WTC11 (cell line): ENCODE results near the gene CSTA. TPM values are rescaled to one million over a fixed set of nuclear protein-coding genes. Genes with fewer than 3 reads are reported as not detected.

Experiments used
- ATAC-seq: fragments of 200-7000 bp; cut with Tn5 transposase; 2 replicates; pipeline ENCODE4 v1.10.0; 2021; ENCODE audit warnings: mild to moderate bottlenecking, moderate library complexity
- CTCF ChIA-PET: fragments of 300-600 bp; sonication (Branson Sonifier 250); formaldehyde crosslinking; loops from one replicate; lab custom pipeline; 2021; ENCODE audit warnings: antibody characterized with exemption; lab: Charles Lee
- POLR2A ChIA-PET: fragments of 350-600 bp; sonication (Branson Sonifier 250); formaldehyde crosslinking; loops from one replicate; lab custom pipeline; 2021; ENCODE audit warnings: antibody characterized with exemption; lab: Charles Lee
- DNase-seq: peaks from one replicate; pipeline ENCODE4 v3.0.0; 2021; ENCODE audit warnings: low spot score
- H3K27ac Mint-ChIP-seq: 2 replicates; pipeline ENCODE4 v1.8.0; 2021; ENCODE audit warnings: mixed read lengths
- H3K27me3 Mint-ChIP-seq: 2 replicates; pipeline ENCODE4 v1.8.0; 2021; ENCODE audit warnings: low read depth, mild to moderate bottlenecking, moderate library complexity, mixed read lengths
- H3K36me3 Mint-ChIP-seq: 2 replicates; pipeline ENCODE4 v1.8.0; 2021; ENCODE audit warnings: mixed read lengths
- H3K4me1 Mint-ChIP-seq: 2 replicates; pipeline ENCODE4 v1.8.0; 2022; ENCODE audit warnings: mixed read lengths
- H3K4me3 Mint-ChIP-seq: 2 replicates; pipeline ENCODE4 v1.8.0; 2021; ENCODE audit warnings: mild to moderate bottlenecking, moderate library complexity, mixed read lengths
- H3K9me3 Mint-ChIP-seq: 2 replicates; pipeline ENCODE4 v1.8.0; 2021; ENCODE audit warnings: mixed read lengths
- ELF4 ChIP-seq: sonication (generic); formaldehyde crosslinking; IDR thresholded peaks from 2 replicates; pipeline ENCODE4 v1.8.1; 2022; ENCODE audit warnings: low read depth, mild to moderate bottlenecking, moderate library complexity, missing genetic modification reagents
- FOXJ3 ChIP-seq: sonication (generic); formaldehyde crosslinking; IDR thresholded peaks from 2 replicates; pipeline ENCODE4 v1.9.0; 2021; ENCODE audit warnings: missing genetic modification reagents, mild to moderate bottlenecking, borderline replicate concordance
- GTF2I ChIP-seq: fragments of 250-450 bp; sonication (Bioruptor Pico); conservative IDR thresholded peaks from 2 replicates; pipeline ENCODE4 v1.4.0; 2021; ENCODE audit warnings: mild to moderate bottlenecking
- JAZF1 ChIP-seq: fragments of 250-450 bp; sonication (Bioruptor Pico); IDR thresholded peaks from 2 replicates; pipeline ENCODE4 v1.9.0; 2021; ENCODE audit warnings: moderate library complexity, mild to moderate bottlenecking, inconsistent platforms
- JUN ChIP-seq: sonication (generic); formaldehyde crosslinking; IDR thresholded peaks from 2 replicates; pipeline ENCODE4 v1.8.0; 2023; ENCODE audit warnings: mild to moderate bottlenecking, missing genetic modification reagents
- MXD4 ChIP-seq: fragments of 250-450 bp; sonication (Bioruptor Pico); IDR thresholded peaks from 2 replicates; pipeline ENCODE4 v1.8.0; 2021; ENCODE audit warnings: mild to moderate bottlenecking, moderate library complexity, borderline replicate concordance
- NFATC4 ChIP-seq: fragments of 250-450 bp; sonication (Bioruptor Pico); IDR thresholded peaks from 2 replicates; pipeline ENCODE4 v1.9.0; 2021; ENCODE audit warnings: mild to moderate bottlenecking
- NR1H2 ChIP-seq: sonication (generic); formaldehyde crosslinking; IDR thresholded peaks from 2 replicates; pipeline ENCODE4 v1.9.0; 2021; ENCODE audit warnings: mild to moderate bottlenecking, moderate library complexity, missing genetic modification reagents
- NR3C1 ChIP-seq: sonication (generic); formaldehyde crosslinking; conservative IDR thresholded peaks from 2 replicates; pipeline ENCODE4 v1.8.1; 2023; ENCODE audit warnings: low read depth, mild to moderate bottlenecking, missing genetic modification reagents
- RORB ChIP-seq: fragments of 250-450 bp; sonication (Bioruptor Pico); IDR thresholded peaks from 2 replicates; pipeline ENCODE4 v1.9.0; 2021; ENCODE audit warnings: mild to moderate bottlenecking
- SMAD4 ChIP-seq: sonication (generic); formaldehyde crosslinking; IDR thresholded peaks from 2 replicates; pipeline ENCODE4 v1.8.0; 2022; ENCODE audit warnings: mild to moderate bottlenecking, missing genetic modification reagents
- SP1 ChIP-seq: sonication (generic); formaldehyde crosslinking; conservative IDR thresholded peaks from 2 replicates; pipeline ENCODE4 v1.8.1; 2022; ENCODE audit warnings: missing genetic modification reagents
- TEAD4 ChIP-seq: sonication (generic); formaldehyde crosslinking; IDR thresholded peaks from 2 replicates; pipeline ENCODE4 v1.8.0; 2022; ENCODE audit warnings: mild to moderate bottlenecking, missing genetic modification reagents
- ZNF416 ChIP-seq: fragments of 250-450 bp; sonication (Bioruptor Pico); IDR thresholded peaks from 2 replicates; pipeline ENCODE4 v1.9.0; 2021; ENCODE audit warnings: mild to moderate bottlenecking, inconsistent platforms
- total RNA-seq: library from RNA; stranded (reverse); gene quantifications from 3 replicates; pipeline ENCODE4 v1.2.3, GENCODE V29; 2021
- TF ChIP-seq, protein P1 (sequence below): sonication (generic); formaldehyde crosslinking; IDR thresholded peaks from 2 replicates; pipeline ENCODE4 v1.8.0; 2022; ENCODE audit warnings: missing genetic modification reagents
- TF ChIP-seq, protein P2 (sequence below): fragments of 200-600 bp; IDR thresholded peaks from 2 replicates; pipeline ENCODE4 v1.8.0; 2022; ENCODE audit warnings: antibody characterized with exemption
- TF ChIP-seq, protein P3 (sequence below): fragments of 250-450 bp; sonication (Bioruptor Pico); conservative IDR thresholded peaks from 2 replicates; pipeline ENCODE4 v1.9.0; 2021; ENCODE audit warnings: mild to moderate bottlenecking

CSTA gene
- total RNA-seq, 1 experiment from 2014 or later: not detected

DNA sequence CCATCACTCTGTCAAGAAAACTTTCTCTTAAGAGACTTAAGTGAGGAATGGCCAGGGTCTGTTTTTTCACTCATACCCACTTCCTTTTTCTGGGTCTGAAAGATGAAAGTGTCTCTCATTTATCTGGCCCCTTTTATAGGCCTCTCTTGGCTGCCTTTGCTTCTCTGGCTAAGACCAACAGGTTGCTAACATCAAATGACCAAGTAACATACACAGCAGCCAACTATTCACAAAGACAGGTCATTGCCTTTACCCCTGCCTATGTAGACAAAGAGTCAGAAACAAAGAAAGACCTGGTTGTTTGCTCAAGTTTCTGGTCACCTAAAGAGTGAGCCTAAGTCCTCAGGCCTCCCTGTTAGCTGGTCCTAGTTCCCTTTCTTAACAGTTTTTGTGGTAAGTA is 24.0 kb upstream of the CSTA start:
- Mint-ChIP-seq H3K4me1 (no peaks in the 10 kb centered on the region), H3K9me3 (0 out of 2 replicates have a peak, but pooled peaks cover 3% of the 10 kb centered on the region), H3K27ac (no peak overlapping the region), H3K27me3 (no peaks in the 10 kb centered on the region), H3K36me3 (no peaks in the 10 kb centered on the region), H3K4me3 (no peak overlapping the region)
- TF ChIP-seq ZNF416 (CRISPR knock-in tag) (no peak), RORB (no peak), MXD4 (CRISPR knock-in tag) (no peak), FOXJ3 (CRISPR knock-in tag) (no peak), NR3C1 (CRISPR knock-in tag) (no peak), JAZF1 (no peak), SP1 (CRISPR knock-in tag) (no peak), NFATC4 (CRISPR knock-in tag) (no peak), JUN (CRISPR knock-in tag) (no peak)
- TF ChIP-seq, protein P1, sequence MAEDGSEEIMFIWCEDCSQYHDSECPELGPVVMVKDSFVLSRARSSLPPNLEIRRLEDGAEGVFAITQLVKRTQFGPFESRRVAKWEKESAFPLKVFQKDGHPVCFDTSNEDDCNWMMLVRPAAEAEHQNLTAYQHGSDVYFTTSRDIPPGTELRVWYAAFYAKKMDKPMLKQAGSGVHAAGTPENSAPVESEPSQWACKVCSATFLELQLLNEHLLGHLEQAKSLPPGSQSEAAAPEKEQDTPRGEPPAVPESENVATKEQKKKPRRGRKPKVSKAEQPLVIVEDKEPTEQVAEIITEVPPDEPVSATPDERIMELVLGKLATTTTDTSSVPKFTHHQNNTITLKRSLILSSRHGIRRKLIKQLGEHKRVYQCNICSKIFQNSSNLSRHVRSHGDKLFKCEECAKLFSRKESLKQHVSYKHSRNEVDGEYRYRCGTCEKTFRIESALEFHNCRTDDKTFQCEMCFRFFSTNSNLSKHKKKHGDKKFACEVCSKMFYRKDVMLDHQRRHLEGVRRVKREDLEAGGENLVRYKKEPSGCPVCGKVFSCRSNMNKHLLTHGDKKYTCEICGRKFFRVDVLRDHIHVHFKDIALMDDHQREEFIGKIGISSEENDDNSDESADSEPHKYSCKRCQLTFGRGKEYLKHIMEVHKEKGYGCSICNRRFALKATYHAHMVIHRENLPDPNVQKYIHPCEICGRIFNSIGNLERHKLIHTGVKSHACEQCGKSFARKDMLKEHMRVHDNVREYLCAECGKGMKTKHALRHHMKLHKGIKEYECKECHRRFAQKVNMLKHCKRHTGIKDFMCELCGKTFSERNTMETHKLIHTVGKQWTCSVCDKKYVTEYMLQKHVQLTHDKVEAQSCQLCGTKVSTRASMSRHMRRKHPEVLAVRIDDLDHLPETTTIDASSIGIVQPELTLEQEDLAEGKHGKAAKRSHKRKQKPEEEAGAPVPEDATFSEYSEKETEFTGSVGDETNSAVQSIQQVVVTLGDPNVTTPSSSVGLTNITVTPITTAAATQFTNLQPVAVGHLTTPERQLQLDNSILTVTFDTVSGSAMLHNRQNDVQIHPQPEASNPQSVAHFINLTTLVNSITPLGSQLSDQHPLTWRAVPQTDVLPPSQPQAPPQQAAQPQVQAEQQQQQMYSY: no peak
- ChIA-PET POLR2A (no interaction called here), CTCF (interaction anchor here (1.7 kb wide), 1 partner anchor 14 kb away, joined by 11 read pairs; no protein-coding TSS in a partner anchor)
- ATAC-seq: no peak
- DNase-seq: no peak

DNA sequence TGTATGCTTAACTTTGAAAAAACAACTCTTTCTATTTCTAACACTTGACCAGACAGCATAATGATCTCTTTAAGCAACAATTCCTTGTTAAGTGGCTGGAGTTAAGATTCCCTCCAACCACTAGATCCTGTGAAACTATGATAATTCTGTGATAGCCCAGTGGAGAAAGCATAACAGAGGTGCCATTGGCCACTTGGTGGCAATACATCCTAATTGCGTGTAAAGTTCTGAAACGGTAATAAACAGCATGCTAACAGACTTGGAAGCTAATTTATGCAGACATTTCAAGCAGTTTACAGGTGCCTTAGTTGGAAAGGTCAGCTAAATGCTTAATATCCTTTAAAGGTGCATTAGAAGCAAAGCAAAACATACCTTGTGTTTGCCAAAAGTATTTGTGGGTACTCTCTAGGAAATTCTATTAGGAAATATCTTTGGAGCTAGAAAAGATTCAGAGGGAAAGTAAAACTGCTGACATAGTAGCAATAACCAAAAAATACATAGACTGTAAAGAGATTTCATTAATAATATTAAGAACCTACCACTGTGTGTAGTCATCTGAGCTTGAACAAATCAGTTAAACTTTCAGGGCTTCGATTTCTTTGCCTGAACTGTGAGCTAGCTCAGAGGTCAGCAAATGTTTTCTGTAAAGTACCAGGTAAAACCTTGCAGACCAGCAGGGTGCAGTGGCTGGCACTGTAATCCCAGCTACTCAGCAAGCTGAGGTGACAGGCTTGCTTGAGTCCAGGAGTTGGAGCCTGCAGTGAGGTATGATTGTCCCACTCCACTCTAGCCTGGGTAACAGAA is 19.0 kb upstream of the CSTA start:
- Mint-ChIP-seq H3K4me1 (no peaks in the 10 kb centered on the region), H3K27ac (no peak overlapping the region), H3K27me3 (no peaks in the 10 kb centered on the region), H3K4me3 (no peak overlapping the region), H3K36me3 (no peaks in the 10 kb centered on the region), H3K9me3 (no peaks in the 10 kb centered on the region)
- ATAC-seq: peak; percentile 87
- peak; percentile 30 for DNase-seq
- TF ChIP-seq, protein P2, sequence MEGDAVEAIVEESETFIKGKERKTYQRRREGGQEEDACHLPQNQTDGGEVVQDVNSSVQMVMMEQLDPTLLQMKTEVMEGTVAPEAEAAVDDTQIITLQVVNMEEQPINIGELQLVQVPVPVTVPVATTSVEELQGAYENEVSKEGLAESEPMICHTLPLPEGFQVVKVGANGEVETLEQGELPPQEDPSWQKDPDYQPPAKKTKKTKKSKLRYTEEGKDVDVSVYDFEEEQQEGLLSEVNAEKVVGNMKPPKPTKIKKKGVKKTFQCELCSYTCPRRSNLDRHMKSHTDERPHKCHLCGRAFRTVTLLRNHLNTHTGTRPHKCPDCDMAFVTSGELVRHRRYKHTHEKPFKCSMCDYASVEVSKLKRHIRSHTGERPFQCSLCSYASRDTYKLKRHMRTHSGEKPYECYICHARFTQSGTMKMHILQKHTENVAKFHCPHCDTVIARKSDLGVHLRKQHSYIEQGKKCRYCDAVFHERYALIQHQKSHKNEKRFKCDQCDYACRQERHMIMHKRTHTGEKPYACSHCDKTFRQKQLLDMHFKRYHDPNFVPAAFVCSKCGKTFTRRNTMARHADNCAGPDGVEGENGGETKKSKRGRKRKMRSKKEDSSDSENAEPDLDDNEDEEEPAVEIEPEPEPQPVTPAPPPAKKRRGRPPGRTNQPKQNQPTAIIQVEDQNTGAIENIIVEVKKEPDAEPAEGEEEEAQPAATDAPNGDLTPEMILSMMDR: no peak
- TF ChIP-seq GTF2I (CRISPR knock-in tag) (no peak), TEAD4 (CRISPR knock-in tag) (no peak), ELF4 (no peak), NR1H2 (CRISPR knock-in tag) (no peak), SMAD4 (no peak)
- TF ChIP-seq, protein P3, sequence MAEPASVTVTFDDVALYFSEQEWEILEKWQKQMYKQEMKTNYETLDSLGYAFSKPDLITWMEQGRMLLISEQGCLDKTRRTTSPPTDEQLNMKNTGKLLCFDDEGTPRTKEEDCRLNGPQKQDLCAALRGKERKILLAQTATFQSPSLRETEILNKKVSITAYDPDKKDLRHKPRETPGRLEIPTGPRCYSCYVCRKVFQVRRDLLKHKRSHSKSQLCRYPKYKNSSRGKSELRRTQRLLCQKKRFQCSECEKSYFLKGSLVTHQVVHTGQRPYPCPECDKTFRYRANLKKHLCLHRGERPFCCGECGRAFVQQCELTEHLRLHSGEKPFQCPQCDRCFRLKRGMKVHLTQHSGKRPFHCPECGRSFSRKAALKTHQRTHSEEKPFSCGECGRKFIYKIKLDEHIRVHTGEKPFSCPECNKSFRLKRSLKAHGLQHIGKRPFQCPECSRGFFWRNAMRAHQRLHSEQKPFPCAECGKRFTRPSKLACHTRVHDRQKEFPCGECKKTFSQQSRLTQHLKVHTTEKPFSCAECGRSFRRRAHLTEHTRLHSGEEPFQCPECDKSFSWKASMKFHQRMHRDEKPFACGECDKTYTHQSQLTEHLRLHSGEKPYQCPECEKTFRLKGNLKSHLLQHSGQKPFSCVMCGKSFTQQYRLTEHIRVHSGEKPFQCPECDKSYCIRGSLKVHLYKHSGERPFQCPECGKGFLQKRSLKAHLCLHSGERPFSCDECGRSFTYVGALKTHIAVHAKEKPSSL: no peak
- POLR2A ChIA-PET: no interaction called here
- CTCF ChIA-PET: interaction anchor here (0.7 to 2.3 kb wide), 21 partner anchors 9 to 373 kb away, joined by 3 to 37 read pairs (median 4); partner anchors contain the start of genes CASR, FAM162A and MIX23
